Tibial nerve (tissue), 4 donors: ENCODE data around the gene CCNT2. TPM values are rescaled to one million over a fixed set of nuclear protein-coding genes. Genes with fewer than 3 reads are reported as not detected.

Experiments
- DNase-seq, 2 donors: peaks; one replicate each; pipeline ENCODE4 v3.0.0-alpha.2; 2019; ENCODE audit warnings: low spot score in 2 of 2
- H3K27ac ChIP-seq, 4 donors: fragments of 200-600 bp; sonication (generic) in 3 of 4; one replicate each; pipeline ENCODE4 v1.5.1; 2017 to 2019; ENCODE audit warnings: mild to moderate bottlenecking in 1 of 4
- H3K27me3 ChIP-seq, 2 donors: fragments of 200-600 bp; sonication (generic) in 1 of 2; one replicate each; pipeline versions ENCODE4 v1.5.1 to v1.6.0; 2017 to 2019
- H3K36me3 ChIP-seq, 3 donors: fragments of 200-600 bp; sonication (generic); one replicate each; pipeline ENCODE4 v1.5.1; 2018 to 2019
- H3K4me1 ChIP-seq, 4 donors: fragments of 200-600 bp; sonication (generic) in 3 of 4; one replicate each; pipeline ENCODE4 v1.5.1; 2017 to 2019
- H3K4me3 ChIP-seq, 4 donors: fragments of 200-600 bp; sonication (generic) in 3 of 4; one replicate each; pipeline ENCODE4 v1.5.1; 2017 to 2019; ENCODE audit warnings: mild to moderate bottlenecking in 1 of 4, moderate library complexity in 1 of 4
- H3K9me3 ChIP-seq, 4 donors: fragments of 200-600 bp; sonication (generic) in 3 of 4; one replicate each; pipeline ENCODE4 v1.5.1; 2017 to 2019
- EP300 ChIP-seq, 2 donors: sonication (generic); formaldehyde crosslinking; IDR thresholded peaks; one replicate each; pipeline ENCODE4 v1.6.1; 2017; ENCODE audit warnings: antibody characterized with exemption in 2 of 2, mild to moderate bottlenecking in 1 of 2
- POLR2A ChIP-seq, 2 donors: fragments of 450-650 bp; IDR thresholded peaks; one replicate each; pipeline ENCODE4 v1.6.1; 2017; ENCODE audit warnings: antibody characterized with exemption in 2 of 2, mild to moderate bottlenecking in 2 of 2, moderate library complexity in 2 of 2
- WGBS, 2 donors: methylation state at CpG; one replicate each; pipeline ENCODE4 v1.1.5; 2018; 5-methylcytosine and 5-hydroxymethylcytosine counted together
- total RNA-seq, 4 donors: library from RNA; depleted of rRNA; stranded (reverse); fragments of >200 nt; gene quantifications; one replicate each; pipeline ENCODE4 v1.1.0, GENCODE V29; 2016
- TF ChIP-seq, protein P1 (sequence below), 5 experiments: fragments of 200-600 bp in 3 of 5; fragments of 450-650 bp in 2 of 5; sonication (generic) in 3 of 5; IDR thresholded peaks; one replicate each; pipeline ENCODE4 v1.5.1; 2016 to 2019; ENCODE audit warnings: antibody characterized with exemption in 5 of 5, mild to moderate bottlenecking in 3 of 5, moderate library complexity in 2 of 5

CCNT2 gene
- total RNA-seq, 4 donors from 2014 or later = 29.7 to 45.4 (median 31.9) TPM

DNA sequence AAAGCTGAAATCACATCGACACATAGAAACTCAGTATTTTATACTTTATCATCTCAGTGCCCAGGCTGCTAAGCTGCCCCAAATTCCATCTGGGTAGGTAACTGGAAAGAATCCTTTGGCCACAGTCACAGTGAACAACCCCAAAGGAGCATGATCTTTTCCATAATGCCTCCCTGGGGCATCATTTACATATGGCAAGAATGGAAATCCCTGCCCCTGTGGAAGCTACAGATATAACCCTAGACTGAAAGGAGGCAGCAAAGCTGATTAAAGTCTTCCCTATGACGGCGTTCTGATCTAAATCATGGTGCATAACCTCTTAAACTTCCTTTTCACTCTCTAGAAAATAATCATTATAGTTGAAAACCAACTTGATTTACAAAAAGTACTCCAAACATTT lies 87.1 kb downstream of the CCNT2 start:
- H3K4me1 ChIP-seq = peaks cover 0 to 9% (median 0%) of the 10 kb centered on the region in 4 donors
- WGBS, 2 donors = 43 to 65% methylated on average over 3 of the region's 3 CpGs
- no peaks in the 10 kb centered on the region for H3K9me3 ChIP-seq
- no peak for DNase-seq
- TF ChIP-seq, protein P1, sequence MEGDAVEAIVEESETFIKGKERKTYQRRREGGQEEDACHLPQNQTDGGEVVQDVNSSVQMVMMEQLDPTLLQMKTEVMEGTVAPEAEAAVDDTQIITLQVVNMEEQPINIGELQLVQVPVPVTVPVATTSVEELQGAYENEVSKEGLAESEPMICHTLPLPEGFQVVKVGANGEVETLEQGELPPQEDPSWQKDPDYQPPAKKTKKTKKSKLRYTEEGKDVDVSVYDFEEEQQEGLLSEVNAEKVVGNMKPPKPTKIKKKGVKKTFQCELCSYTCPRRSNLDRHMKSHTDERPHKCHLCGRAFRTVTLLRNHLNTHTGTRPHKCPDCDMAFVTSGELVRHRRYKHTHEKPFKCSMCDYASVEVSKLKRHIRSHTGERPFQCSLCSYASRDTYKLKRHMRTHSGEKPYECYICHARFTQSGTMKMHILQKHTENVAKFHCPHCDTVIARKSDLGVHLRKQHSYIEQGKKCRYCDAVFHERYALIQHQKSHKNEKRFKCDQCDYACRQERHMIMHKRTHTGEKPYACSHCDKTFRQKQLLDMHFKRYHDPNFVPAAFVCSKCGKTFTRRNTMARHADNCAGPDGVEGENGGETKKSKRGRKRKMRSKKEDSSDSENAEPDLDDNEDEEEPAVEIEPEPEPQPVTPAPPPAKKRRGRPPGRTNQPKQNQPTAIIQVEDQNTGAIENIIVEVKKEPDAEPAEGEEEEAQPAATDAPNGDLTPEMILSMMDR (IDR thresholded peaks at IDR 0.05) = no peak
- no peak for TF ChIP-seq EP300 (IDR thresholded peaks at IDR 0.05)
- no peak for TF ChIP-seq POLR2A (IDR thresholded peaks at IDR 0.05)
- no peak overlapping the region for H3K27ac ChIP-seq
- H3K27me3 ChIP-seq = peaks cover 0 to 26% of the 10 kb centered on the region in 2 donors
- no peaks in the 10 kb centered on the region for H3K36me3 ChIP-seq
- H3K4me3 ChIP-seq = no peak overlapping the region

Other genes starting within 250 kb of the CCNT2 start
- not detected for gene TMEM163, start 199.8 kb upstream of the CCNT2 start, total RNA-seq
- not detected for gene ACMSD, start 80.2 kb upstream of the CCNT2 start, total RNA-seq
- not detected for gene MAP3K19, start 128.6 kb downstream of the CCNT2 start, total RNA-seq
- gene RAB3GAP1, start 133.5 kb downstream of the CCNT2 start, total RNA-seq = 10 to 100 TPM; 40.8 to 56.2 (median 47.3) TPM